ENCODE results near the gene WDR13.
"Not testable (repeated sequence)": the region's sequence is repeated elsewhere in the genome, so short reads cannot be mapped to it uniquely, and the experiment has no call there.

WDR13 gene

DNA sequence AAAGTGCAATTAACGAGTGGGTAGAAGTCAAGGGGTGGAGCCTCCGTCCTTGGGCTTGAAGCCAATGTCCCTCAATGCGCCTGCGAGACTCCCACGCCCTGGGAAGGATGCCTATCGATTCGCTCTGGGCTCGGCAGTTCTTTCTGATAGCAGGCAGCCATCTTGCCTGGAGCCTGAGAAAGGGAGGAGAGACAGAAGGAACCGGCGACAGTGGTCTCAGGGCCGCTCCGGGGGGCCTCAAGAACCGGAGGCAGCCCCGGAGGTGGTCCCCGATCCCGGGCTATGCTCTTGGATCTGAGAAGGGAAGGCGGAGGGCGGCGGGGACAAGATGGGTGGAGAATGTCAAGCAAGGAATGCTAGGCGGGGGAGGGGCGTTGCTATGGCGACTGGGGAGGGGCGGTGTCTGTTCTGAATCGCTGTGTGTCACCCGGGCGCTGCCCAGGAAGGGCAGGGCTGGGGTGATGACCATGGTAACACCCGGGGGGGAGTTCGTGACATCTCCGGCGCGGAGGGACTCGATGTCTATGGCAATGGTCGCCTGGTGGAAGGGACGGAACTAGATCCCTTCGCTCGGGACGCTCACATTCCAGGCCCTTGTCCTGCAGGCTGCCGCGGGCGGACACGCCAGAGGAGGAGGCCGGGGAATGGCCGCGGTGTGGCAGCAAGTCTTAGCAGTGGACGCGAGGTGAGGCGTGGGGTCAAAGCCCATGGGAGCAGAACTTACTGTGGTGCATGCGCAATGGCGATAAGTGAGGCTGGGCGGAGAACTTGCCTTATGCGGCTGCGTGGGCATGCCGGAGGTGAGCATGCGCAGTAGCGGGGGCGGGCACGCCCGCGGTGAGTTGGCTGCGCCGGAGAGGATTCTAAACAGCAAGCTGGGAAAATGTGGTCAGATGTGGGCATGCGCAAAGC, at the start of gene WDR13:
WDR13 (plus strand) TSS at position 140 of the 912 bp plus-strand sequence; CDS start at position 645, 505 bp downstream.
- H3K9me3 ChIP-seq (ENCODE audit: control insufficient read depth in 1 of 2, low read length in 2 of 2), result no peaks in the 10 kb centered on the region
- no peaks in the 10 kb centered on the region for H3K27me3 ChIP-seq (ENCODE audit: low read depth, low read length)
- H3K36me3 ChIP-seq (ENCODE audit: control insufficient read depth in 1 of 2, insufficient read depth in 2 of 2, low read length in 2 of 2), result peaks cover 10 to 39% of the 10 kb centered on the region in 2 donors
- H3K4me1 ChIP-seq (ENCODE audit: control insufficient read depth in 1 of 2, insufficient read depth in 2 of 2, low read length in 2 of 2), result peaks cover 0 to 6% of the 10 kb centered on the region in 2 donors
- peak within 1 kb of the TSS; percentile 62 to 65 for H3K4me3 ChIP-seq (ENCODE audit: low read depth in 1 of 2, low read length in 2 of 2)
- peak within 1 kb of the TSS; percentile 89 for H3K27ac ChIP-seq (ENCODE audit: low read length)

GRCh38 chrX:48548871-48549270, 48.4 kb upstream of the WDR13 start:
- peaks cover 5 to 9% of the 10 kb centered on the region in 2 donors for H3K36me3 ChIP-seq (ENCODE audit: control insufficient read depth in 1 of 2, insufficient read depth in 2 of 2, low read length in 2 of 2)
- H3K4me1 ChIP-seq (ENCODE audit: control insufficient read depth in 1 of 2, insufficient read depth in 2 of 2, low read length in 2 of 2), result peaks cover 0 to 5% of the 10 kb centered on the region in 2 donors
- H3K27me3 ChIP-seq (ENCODE audit: low read depth, low read length), result no peaks in the 10 kb centered on the region

GRCh38 chrX:48555731-48556325, 41.5 kb upstream of the WDR13 start:
- not testable (repeated sequence) for H3K9me3 ChIP-seq (ENCODE audit: control insufficient read depth in 1 of 2, low read length in 2 of 2); H3K27me3 ChIP-seq (ENCODE audit: low read depth, low read length); H3K4me3 ChIP-seq (ENCODE audit: low read depth in 1 of 2, low read length in 2 of 2); H3K4me1 ChIP-seq (ENCODE audit: control insufficient read depth in 1 of 2, insufficient read depth in 2 of 2, low read length in 2 of 2); H3K27ac ChIP-seq (ENCODE audit: low read length)
- peaks cover 8 to 23% of the 10 kb centered on the region in 2 donors for H3K36me3 ChIP-seq (ENCODE audit: control insufficient read depth in 1 of 2, insufficient read depth in 2 of 2, low read length in 2 of 2)

More at GRCh38 chrX:48548871-48549270, 48.4 kb upstream of the WDR13 start:
- H3K4me3 ChIP-seq (ENCODE audit: low read depth in 1 of 2, low read length in 2 of 2), result no peak overlapping the region
- H3K9me3 ChIP-seq (ENCODE audit: control insufficient read depth in 1 of 2, low read length in 2 of 2), result no peaks in the 10 kb centered on the region
- H3K27ac ChIP-seq (ENCODE audit: low read length), result no peak overlapping the region

DNA sequence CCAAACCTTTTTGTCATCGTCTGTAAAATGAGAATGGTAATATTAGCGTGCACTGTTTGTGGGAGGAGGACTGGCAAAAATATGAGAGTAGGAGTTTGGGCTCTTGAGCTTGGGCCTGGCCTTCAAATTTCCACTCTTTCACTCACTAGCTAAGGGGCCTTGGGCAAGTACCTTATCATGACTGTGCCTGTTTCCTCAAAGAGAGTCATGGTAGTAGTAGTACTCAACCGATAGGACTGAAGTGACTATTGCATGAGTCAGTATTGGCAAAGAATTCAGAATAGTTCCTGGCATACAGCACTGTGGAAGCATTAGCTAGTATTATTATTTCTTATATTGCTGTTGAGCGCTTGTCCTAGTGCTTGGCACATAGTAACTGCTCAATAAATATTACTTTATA, 39.0 kb upstream of the WDR13 start:
- no peaks in the 10 kb centered on the region for H3K27me3 ChIP-seq (ENCODE audit: low read depth, low read length)
- H3K4me1 ChIP-seq (ENCODE audit: control insufficient read depth in 1 of 2, insufficient read depth in 2 of 2, low read length in 2 of 2), result no peaks in the 10 kb centered on the region
- no peaks in the 10 kb centered on the region for H3K9me3 ChIP-seq (ENCODE audit: control insufficient read depth in 1 of 2, low read length in 2 of 2)
- no peak overlapping the region for H3K27ac ChIP-seq (ENCODE audit: low read length)
- no peak overlapping the region for H3K4me3 ChIP-seq (ENCODE audit: low read depth in 1 of 2, low read length in 2 of 2)
- H3K36me3 ChIP-seq (ENCODE audit: control insufficient read depth in 1 of 2, insufficient read depth in 2 of 2, low read length in 2 of 2), result peaks cover 13 to 40% of the 10 kb centered on the region in 2 donors

- Histone ChIP-seq H3K27ac (ENCODE audit: low read length) (no peak overlapping the region), H3K4me3 (ENCODE audit: low read depth in 1 of 2, low read length in 2 of 2) (no peak overlapping the region), H3K4me1 (ENCODE audit: control insufficient read depth in 1 of 2, insufficient read depth in 2 of 2, low read length in 2 of 2) (no peaks in the 10 kb centered on the region), H3K9me3 (ENCODE audit: control insufficient read depth in 1 of 2, low read length in 2 of 2) (no peaks in the 10 kb centered on the region), H3K27me3 (ENCODE audit: low read depth, low read length) (no peaks in the 10 kb centered on the region), H3K36me3 (ENCODE audit: control insufficient read depth in 1 of 2, insufficient read depth in 2 of 2, low read length in 2 of 2) (peaks cover 11 to 40% of the 10 kb centered on the region in 2 donors)
Observed at GRCh38 chrX:48559636-48560035, 37.7 kb upstream of the WDR13 start.

- Histone ChIP-seq H3K4me3 (ENCODE audit: low read depth in 1 of 2, low read length in 2 of 2) (no peak overlapping the region), H3K36me3 (ENCODE audit: control insufficient read depth in 1 of 2, insufficient read depth in 2 of 2, low read length in 2 of 2) (peaks cover 7 to 40% of the 10 kb centered on the region in 2 donors), H3K27me3 (ENCODE audit: low read depth, low read length) (no peaks in the 10 kb centered on the region), H3K9me3 (ENCODE audit: control insufficient read depth in 1 of 2, low read length in 2 of 2) (no peaks in the 10 kb centered on the region), H3K27ac (ENCODE audit: low read length) (no peak overlapping the region), H3K4me1 (ENCODE audit: control insufficient read depth in 1 of 2, insufficient read depth in 2 of 2, low read length in 2 of 2) (no peaks in the 10 kb centered on the region)
Observed at GRCh38 chrX:48560056-48560455, 37.2 kb upstream of the WDR13 start.

DNA sequence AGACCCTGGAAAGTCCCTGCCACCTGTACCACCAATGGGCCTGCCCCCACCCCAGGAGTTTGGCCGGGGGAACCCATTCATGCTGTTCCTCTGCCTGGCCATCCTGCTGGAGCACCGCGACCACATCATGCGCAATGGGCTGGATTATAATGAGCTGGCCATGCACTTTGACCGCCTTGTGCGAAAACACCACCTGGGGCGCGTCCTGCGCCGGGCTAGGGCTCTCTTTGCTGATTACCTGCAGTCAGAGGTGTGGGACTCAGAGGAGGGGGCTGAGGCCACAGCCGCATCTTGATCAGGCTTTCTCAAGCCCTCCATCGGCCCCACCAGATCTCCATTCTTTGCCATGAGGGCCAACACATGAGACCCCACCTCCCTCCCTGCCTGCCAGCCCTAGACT, 36.6 kb upstream of the WDR13 start:
- no peaks in the 10 kb centered on the region for H3K9me3 ChIP-seq (ENCODE audit: control insufficient read depth in 1 of 2, low read length in 2 of 2)
- no peaks in the 10 kb centered on the region for H3K27me3 ChIP-seq (ENCODE audit: low read depth, low read length)
- H3K36me3 ChIP-seq (ENCODE audit: control insufficient read depth in 1 of 2, insufficient read depth in 2 of 2, low read length in 2 of 2), result peaks cover 5 to 40% of the 10 kb centered on the region in 2 donors
- H3K4me3 ChIP-seq (ENCODE audit: low read depth in 1 of 2, low read length in 2 of 2), result no peak overlapping the region
- H3K27ac ChIP-seq (ENCODE audit: low read length), result no peak overlapping the region
- no peaks in the 10 kb centered on the region for H3K4me1 ChIP-seq (ENCODE audit: control insufficient read depth in 1 of 2, insufficient read depth in 2 of 2, low read length in 2 of 2)

DNA sequence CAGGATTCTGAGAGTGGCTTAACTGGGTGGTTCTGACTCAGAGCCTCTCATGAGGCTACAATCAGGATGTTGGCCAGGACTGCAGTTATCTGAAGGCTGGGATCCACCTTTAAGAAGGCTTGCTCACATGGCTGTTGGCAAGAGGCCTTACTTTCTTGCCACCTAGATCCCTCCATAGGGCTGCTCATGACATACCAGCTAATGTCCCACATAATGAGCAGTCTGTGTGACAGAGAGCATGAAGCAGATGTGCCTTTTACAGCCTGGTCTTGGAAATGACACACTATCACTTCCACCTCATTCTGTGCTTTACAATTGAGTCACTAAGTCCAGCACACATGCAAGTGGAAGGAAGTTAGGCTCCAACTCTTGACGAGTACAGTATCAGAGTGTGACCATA, 27.3 kb upstream of the WDR13 start:
- H3K9me3 ChIP-seq (ENCODE audit: control insufficient read depth in 1 of 2, low read length in 2 of 2), result no peaks in the 10 kb centered on the region
- peaks cover 0 to 4% of the 10 kb centered on the region in 2 donors for H3K36me3 ChIP-seq (ENCODE audit: control insufficient read depth in 1 of 2, insufficient read depth in 2 of 2, low read length in 2 of 2)
- H3K4me3 ChIP-seq (ENCODE audit: low read depth in 1 of 2, low read length in 2 of 2), result no peak overlapping the region
- no peak overlapping the region for H3K27ac ChIP-seq (ENCODE audit: low read length)
- no peaks in the 10 kb centered on the region for H3K4me1 ChIP-seq (ENCODE audit: control insufficient read depth in 1 of 2, insufficient read depth in 2 of 2, low read length in 2 of 2)
- no peaks in the 10 kb centered on the region for H3K27me3 ChIP-seq (ENCODE audit: low read depth, low read length)

DNA sequence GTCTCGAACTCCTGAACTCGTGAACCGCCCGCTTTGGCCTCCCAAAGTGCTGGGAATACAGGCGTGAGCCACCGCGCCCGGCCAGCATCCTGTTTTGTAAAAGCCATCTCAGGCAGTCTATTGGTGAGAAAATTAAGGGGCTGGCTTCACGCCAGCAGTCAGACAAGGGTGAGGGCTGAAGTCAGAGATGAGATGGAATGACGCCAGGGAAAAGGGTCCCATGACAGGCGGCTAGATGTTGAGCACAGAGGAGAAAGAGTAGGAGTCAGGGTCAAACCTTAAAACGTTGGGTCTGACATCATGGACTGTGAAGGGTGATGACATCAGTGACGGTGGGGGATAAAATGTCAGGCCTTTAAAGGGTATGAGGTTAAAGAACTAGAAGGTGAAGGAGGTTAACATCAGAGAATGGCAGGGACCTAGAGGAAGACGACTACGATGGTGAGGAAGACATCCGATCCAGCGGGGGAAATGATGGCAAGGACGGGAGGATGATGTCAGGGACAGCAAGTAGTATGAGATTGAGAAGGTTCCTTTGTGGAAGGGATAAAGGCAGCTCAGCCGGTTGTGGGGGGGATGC, 23.5 kb upstream of the WDR13 start:
- Histone ChIP-seq H3K4me3 (ENCODE audit: low read depth in 1 of 2, low read length in 2 of 2) (peak overlapping the region; percentile 69 to 97), H3K27me3 (ENCODE audit: low read depth, low read length) (no peaks in the 10 kb centered on the region), H3K4me1 (ENCODE audit: control insufficient read depth in 1 of 2, insufficient read depth in 2 of 2, low read length in 2 of 2) (peaks cover 0 to 15% of the 10 kb centered on the region in 2 donors), H3K36me3 (ENCODE audit: control insufficient read depth in 1 of 2, insufficient read depth in 2 of 2, low read length in 2 of 2) (peaks cover 26 to 33% of the 10 kb centered on the region in 2 donors), H3K9me3 (ENCODE audit: control insufficient read depth in 1 of 2, low read length in 2 of 2) (no peaks in the 10 kb centered on the region), H3K27ac (ENCODE audit: low read length) (peak overlapping the region; percentile 97)

GRCh38 chrX:48574270-48575266, 22.7 kb upstream of the WDR13 start, which contains the start of gene RBM3:
Gene RBM3 (plus strand): TSS chrX:48574484. CDS start chrX:48575181, 697 bp downstream.
- Histone ChIP-seq H3K36me3 (ENCODE audit: control insufficient read depth in 1 of 2, insufficient read depth in 2 of 2, low read length in 2 of 2) (peaks cover 29 to 40% of the 10 kb centered on the region in 2 donors), H3K27me3 (ENCODE audit: low read depth, low read length) (no peaks in the 10 kb centered on the region), H3K4me3 (ENCODE audit: low read depth in 1 of 2, low read length in 2 of 2) (peak within 1 kb of the TSS; percentile 69 to 97), H3K27ac (ENCODE audit: low read length) (peak within 1 kb of the TSS; percentile 97), H3K4me1 (ENCODE audit: control insufficient read depth in 1 of 2, insufficient read depth in 2 of 2, low read length in 2 of 2) (peaks cover 0 to 15% of the 10 kb centered on the region in 2 donors), H3K9me3 (ENCODE audit: control insufficient read depth in 1 of 2, low read length in 2 of 2) (no peaks in the 10 kb centered on the region)
